ENCODE results near the gene COMMD8.

Gene COMMD8

DNA sequence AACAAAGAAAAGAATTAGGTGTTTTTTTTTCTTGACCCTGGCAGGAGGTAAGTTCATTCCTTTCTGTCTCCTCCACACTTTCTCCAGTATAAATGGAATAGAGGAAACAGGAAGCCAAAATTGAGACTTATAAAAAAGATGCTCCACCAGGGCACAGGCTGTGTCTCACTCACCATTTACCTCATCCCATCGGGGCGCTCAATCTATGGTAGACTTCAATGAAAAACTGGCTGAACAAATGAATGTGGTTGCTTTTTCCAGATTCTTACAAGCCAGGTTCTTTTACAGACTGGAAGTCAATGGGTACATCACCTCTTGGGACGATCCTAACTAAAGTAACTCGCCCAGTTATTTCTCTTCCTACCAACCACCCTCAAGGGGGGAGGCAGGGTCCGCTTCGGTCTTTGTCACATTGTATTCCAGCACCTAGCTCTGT is 685 bp downstream of the COMMD8 start:
- H3K27ac ChIP-seq = peak overlapping the region; percentile 83
- TF ChIP-seq, protein P1, sequence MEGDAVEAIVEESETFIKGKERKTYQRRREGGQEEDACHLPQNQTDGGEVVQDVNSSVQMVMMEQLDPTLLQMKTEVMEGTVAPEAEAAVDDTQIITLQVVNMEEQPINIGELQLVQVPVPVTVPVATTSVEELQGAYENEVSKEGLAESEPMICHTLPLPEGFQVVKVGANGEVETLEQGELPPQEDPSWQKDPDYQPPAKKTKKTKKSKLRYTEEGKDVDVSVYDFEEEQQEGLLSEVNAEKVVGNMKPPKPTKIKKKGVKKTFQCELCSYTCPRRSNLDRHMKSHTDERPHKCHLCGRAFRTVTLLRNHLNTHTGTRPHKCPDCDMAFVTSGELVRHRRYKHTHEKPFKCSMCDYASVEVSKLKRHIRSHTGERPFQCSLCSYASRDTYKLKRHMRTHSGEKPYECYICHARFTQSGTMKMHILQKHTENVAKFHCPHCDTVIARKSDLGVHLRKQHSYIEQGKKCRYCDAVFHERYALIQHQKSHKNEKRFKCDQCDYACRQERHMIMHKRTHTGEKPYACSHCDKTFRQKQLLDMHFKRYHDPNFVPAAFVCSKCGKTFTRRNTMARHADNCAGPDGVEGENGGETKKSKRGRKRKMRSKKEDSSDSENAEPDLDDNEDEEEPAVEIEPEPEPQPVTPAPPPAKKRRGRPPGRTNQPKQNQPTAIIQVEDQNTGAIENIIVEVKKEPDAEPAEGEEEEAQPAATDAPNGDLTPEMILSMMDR (conservative IDR thresholded peaks at IDR 0.05) = no peak
- no peak for TF ChIP-seq ZFX (IDR thresholded peaks at IDR 0.05)

DNA sequence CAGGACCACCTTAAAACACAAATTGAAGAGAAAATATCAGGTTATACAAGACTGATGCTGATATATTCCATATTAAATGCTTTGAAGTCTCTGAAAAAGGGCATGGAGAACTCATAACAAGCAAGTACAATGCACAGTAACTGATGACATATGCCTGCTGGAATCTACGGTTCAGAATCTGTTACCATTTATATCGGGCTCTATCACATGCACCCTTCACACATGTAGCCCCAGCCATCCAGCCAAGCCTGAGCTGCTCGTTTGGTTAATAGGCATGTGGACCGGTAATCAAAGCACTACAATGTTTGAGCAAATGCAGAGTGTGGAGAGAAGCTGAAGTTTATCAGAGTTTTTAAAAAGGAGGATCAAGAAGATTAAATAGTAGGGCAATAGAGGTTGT is 11.8 kb downstream of the COMMD8 start:
- H3K27ac ChIP-seq = no peak overlapping the region
- TF ChIP-seq ZFX (IDR thresholded peaks at IDR 0.05) = no peak
- TF ChIP-seq, protein P1 (conservative IDR thresholded peaks at IDR 0.05) = no peak

DNA sequence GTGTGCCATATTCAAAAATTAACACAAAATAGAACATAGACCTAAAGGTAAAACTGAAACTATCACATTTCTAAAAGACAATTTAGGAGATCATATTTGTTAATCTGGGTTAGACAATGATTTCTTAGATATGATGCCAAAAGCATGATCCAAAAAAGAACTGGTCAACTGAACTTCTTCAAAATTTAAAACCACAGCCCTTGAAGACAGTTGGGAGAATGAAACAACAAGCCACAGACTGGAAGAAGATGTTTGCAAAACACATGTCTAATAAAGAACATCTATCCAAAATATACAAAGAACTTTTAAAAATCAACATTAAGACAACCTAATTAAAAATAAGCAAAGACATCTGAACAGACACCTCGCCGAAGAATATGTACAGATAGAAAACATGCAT is 19.5 kb downstream of the COMMD8 start:
- H3K27ac ChIP-seq = no peak overlapping the region
- no peak for TF ChIP-seq ZFX (IDR thresholded peaks at IDR 0.05)
- TF ChIP-seq, protein P1 (conservative IDR thresholded peaks at IDR 0.05) = no peak

DNA sequence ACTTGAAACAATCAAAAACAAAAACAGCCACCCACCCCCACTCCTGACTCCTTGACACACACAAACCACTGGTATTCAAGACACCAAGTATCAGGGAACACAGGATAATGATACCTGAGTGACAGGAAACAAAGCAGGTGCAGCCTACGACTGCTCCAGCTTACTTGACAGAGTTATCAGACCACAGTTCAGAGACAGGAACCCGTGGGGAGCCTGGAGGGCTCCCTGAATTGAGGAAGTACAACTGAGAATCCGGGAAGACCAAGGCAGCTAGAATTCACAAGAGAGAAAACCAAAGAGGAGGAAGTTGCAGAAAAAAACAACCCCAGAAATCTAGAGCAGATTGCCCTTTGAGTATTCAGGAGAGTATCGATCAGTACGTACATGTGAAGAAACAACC is 20.5 kb downstream of the COMMD8 start:
- TF ChIP-seq, protein P1 (conservative IDR thresholded peaks at IDR 0.05) = no peak
- H3K27ac ChIP-seq = no peak overlapping the region

DNA sequence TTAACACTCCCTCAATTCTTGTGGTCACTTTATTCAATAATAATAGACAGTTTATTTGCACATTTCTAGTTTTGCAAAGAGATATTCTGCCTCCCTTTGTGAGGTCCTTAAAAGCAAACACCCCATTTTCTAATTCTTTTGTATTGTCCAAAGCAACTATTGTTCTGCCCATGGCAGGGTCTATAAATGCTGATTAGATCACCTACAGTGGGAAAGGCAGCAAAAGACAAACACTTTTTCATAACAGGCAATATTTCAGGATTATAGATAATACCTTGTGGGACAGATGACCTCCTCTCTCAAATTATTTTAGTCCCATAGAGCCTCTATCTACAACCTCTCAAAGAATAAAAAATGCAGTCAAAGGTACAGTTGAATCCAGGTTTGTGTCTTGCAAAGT is 28.6 kb downstream of the COMMD8 start:
- TF ChIP-seq, protein P1 (conservative IDR thresholded peaks at IDR 0.05) = no peak
- TF ChIP-seq ZFX (IDR thresholded peaks at IDR 0.05) = no peak
- no peak overlapping the region for H3K27ac ChIP-seq

DNA sequence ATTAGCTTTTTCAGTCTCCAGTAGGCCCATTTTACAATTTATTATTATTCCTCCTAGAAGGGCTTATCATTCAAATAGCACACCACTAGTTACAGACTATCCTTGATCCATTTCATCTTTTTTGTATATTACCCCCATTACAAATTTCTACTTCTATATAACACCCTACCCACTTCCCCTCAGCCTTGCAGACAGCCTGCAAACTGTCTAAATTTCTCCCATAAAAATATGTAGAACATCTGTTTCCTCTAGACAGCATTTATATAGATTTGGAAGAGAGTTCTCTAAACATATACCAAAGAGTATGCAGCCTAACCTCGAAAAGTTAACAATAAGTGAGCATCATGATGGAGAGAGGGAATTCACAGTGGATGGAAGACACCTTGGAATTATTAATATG is 30.8 kb downstream of the COMMD8 start:
- no peak overlapping the region for H3K27ac ChIP-seq
- TF ChIP-seq, protein P1 (conservative IDR thresholded peaks at IDR 0.05) = no peak
- no peak for TF ChIP-seq ZFX (IDR thresholded peaks at IDR 0.05)

DNA sequence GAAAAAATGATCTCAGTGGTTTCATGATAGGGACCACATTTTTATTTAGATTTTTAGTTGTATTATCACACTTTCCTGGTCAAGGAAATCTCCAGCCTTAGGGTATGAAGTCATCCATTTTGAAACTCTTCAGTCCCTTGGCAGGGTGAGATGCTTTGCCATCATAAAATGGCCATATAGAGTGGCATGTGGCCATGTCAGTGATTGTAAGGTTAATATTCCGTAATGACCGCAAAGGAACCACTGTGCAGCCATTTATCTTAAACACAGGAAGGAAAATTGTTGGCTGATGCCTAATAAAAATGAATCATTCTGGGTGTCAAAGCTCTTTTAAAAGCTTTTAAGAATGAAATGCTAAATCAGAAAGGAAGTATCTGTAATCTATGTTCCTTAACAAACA is 35.6 kb downstream of the COMMD8 start:
- TF ChIP-seq, protein P1 (conservative IDR thresholded peaks at IDR 0.05) = no peak
- TF ChIP-seq ZFX (IDR thresholded peaks at IDR 0.05) = no peak
- H3K27ac ChIP-seq = no peak overlapping the region
